ENCODE results near the gene LPAR6. TPM values are rescaled to one million over a fixed set of nuclear protein-coding genes. Genes with fewer than 3 reads are reported as not detected.

The LPAR6 gene
- total RNA-seq, 1 experiment from 2014 or later, result 5.5 TPM

Other genes with a start within 250 kb of the LPAR6 start
- 197 and 251 TPM in 2 replicates for gene ITM2B, start 179.9 kb downstream of the LPAR6 start, total RNA-seq (2014; rRNA removed; shearing (Covaris generic))
- gene RB1, start 109.4 kb downstream of the LPAR6 start, total RNA-seq (2014; rRNA removed; shearing (Covaris generic)), result 14.7 and 17.0 TPM in 2 replicates
- 7.9 and 13.1 TPM in 2 replicates for gene RCBTB2, start 120.0 kb upstream of the LPAR6 start, total RNA-seq (2014; rRNA removed; shearing (Covaris generic))
- gene CYSLTR2, start 240.8 kb upstream of the LPAR6 start, total RNA-seq (2014; rRNA removed; shearing (Covaris generic)), result not detected in 2 replicates